ENCODE results near the gene F7. TPM values are rescaled to one million over a fixed set of nuclear protein-coding genes. Genes with fewer than 3 reads are reported as not detected.
A peak's percentile ranks its signal among the peaks of the same experiment; 100 is the strongest.

The F7 gene
- total and polyA plus RNA-seq, 3 experiments from 2014 or later = 0.14 to 0.29 (median 0.22) TPM

DNA sequence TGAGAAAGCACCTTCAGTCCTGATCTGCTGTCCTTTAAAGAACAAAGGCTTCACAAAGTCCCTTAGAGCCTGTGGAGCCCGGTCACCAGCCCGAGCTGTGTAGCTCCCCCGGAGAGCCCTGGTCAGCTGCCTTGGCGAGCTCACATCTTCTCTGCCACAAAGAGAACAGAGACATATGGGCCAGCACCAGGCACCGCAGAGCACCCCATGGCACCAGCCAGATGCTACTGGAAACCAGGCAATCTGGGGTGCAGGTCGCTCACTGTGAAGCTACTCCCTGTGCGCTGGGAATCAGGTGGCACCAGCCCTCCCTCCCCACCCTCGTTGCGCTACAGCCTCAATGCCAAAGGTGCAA is 44.3 kb upstream of the F7 start:
- Histone ChIP-seq H3K27ac (ENCODE audit: low read depth, low read length) (no peak overlapping the region), H3K36me3 (ENCODE audit: insufficient read depth, low read length) (no peaks in the 10 kb centered on the region), H3K9me3 (ENCODE audit: low read length) (no peaks in the 10 kb centered on the region), H3K27me3 (ENCODE audit: insufficient read depth, low read length, poor library complexity, severe bottlenecking) (no peaks in the 10 kb centered on the region), H3K4me3 (ENCODE audit: low read length) (no peak overlapping the region), H3K4me1 (ENCODE audit: insufficient read depth, low read length) (no peaks in the 10 kb centered on the region)
- H3K4me1 Mint-ChIP-seq = no peaks in the 10 kb centered on the region
- no peak overlapping the region for H3K4me3 Mint-ChIP-seq
- ChIA-PET CTCF (no interaction called here), POLR2A (no interaction called here)
- H3K27ac Mint-ChIP-seq = no peak overlapping the region
- peaks cover 0 to 24% (median 1%) of the 10 kb centered on the region in 3 donors for H3K36me3 Mint-ChIP-seq
- no peaks in the 10 kb centered on the region for H3K27me3 Mint-ChIP-seq
- DNase-seq = peak in 1 of 5 donors; percentile 21
- H3K9me3 Mint-ChIP-seq = no peaks in the 10 kb centered on the region

DNA sequence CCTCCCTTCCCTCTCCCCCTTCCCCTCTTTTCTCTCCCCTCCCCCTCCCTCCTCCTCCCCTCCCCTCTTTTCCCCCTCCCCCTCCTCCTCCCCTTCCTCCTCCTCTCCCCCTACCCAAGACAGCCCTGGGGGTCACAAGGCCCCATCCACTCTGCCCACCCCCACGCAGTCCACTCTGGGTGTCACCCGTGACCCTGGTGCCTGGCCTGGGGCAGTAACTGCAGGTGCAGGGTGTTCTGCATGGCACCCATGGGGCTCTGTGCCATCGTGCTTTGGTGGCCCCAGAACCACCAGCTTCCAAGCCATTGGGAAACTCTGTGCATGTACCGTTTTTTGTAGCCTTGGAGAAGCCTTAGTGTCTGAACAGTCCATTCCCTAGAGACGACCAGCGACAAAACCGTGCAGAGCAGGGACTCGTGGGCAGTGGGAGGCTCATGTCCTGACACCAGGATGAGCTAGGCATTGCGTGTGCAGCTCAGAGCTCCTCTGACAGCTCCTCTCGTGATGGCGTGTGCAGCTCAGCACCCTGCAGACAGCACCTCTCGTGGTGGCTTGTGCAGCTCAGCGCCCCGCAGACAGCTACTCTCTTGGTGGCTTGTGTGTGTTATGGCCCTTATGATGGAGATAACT is 43.7 kb upstream of the F7 start:
- ChIA-PET POLR2A (no interaction called here), CTCF (no interaction called here)
- peaks cover 0 to 24% (median 1%) of the 10 kb centered on the region in 3 donors for H3K36me3 Mint-ChIP-seq
- H3K9me3 ChIP-seq (ENCODE audit: low read length) = no peaks in the 10 kb centered on the region
- no peak overlapping the region for H3K4me3 ChIP-seq (ENCODE audit: low read length)
- no peaks in the 10 kb centered on the region for H3K36me3 ChIP-seq (ENCODE audit: insufficient read depth, low read length)
- no peaks in the 10 kb centered on the region for H3K27me3 ChIP-seq (ENCODE audit: insufficient read depth, low read length, poor library complexity, severe bottlenecking)
- H3K27ac Mint-ChIP-seq = no peak overlapping the region
- H3K4me3 Mint-ChIP-seq = no peak overlapping the region
- H3K4me1 ChIP-seq (ENCODE audit: insufficient read depth, low read length) = no peaks in the 10 kb centered on the region
- no peaks in the 10 kb centered on the region for H3K27me3 Mint-ChIP-seq
- peak in 1 of 5 donors; percentile 18 for DNase-seq
- H3K27ac ChIP-seq (ENCODE audit: low read depth, low read length) = no peak overlapping the region
- H3K4me1 Mint-ChIP-seq = no peaks in the 10 kb centered on the region
- no peaks in the 10 kb centered on the region for H3K9me3 Mint-ChIP-seq

DNA sequence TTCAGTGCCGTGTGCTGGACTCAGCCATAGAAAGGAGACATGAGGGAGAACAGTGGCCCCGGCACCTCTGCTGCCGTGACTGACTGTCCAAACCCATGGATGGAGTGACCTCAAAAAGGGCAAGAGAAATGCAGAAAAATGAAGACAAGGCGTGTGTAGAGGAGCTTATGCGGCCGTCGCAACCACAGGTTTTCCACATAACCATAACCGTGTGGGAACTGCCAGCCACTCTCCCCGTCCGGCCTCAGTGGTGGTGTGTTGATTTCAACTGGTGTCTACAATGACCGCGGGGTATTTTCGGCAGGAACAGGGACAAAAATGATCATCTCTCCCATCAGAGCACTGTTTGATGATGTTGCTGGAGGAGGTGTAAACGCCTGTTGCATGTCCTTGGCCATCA is 42.9 kb upstream of the F7 start:
- ChIA-PET POLR2A (no interaction called here), CTCF (no interaction called here)
- H3K4me3 Mint-ChIP-seq = no peak overlapping the region
- H3K4me1 Mint-ChIP-seq = no peaks in the 10 kb centered on the region
- H3K36me3 Mint-ChIP-seq = peaks cover 0 to 24% (median 1%) of the 10 kb centered on the region in 3 donors
- Histone ChIP-seq H3K27ac (ENCODE audit: low read depth, low read length) (no peak overlapping the region), H3K27me3 (ENCODE audit: insufficient read depth, low read length, poor library complexity, severe bottlenecking) (no peaks in the 10 kb centered on the region), H3K4me3 (ENCODE audit: low read length) (no peak overlapping the region), H3K4me1 (ENCODE audit: insufficient read depth, low read length) (no peaks in the 10 kb centered on the region), H3K9me3 (ENCODE audit: low read length) (no peaks in the 10 kb centered on the region), H3K36me3 (ENCODE audit: insufficient read depth, low read length) (no peaks in the 10 kb centered on the region)
- H3K27ac Mint-ChIP-seq = no peak overlapping the region
- peak in 1 of 5 donors; percentile 5 for DNase-seq
- H3K27me3 Mint-ChIP-seq = no peaks in the 10 kb centered on the region
- no peaks in the 10 kb centered on the region for H3K9me3 Mint-ChIP-seq

DNA sequence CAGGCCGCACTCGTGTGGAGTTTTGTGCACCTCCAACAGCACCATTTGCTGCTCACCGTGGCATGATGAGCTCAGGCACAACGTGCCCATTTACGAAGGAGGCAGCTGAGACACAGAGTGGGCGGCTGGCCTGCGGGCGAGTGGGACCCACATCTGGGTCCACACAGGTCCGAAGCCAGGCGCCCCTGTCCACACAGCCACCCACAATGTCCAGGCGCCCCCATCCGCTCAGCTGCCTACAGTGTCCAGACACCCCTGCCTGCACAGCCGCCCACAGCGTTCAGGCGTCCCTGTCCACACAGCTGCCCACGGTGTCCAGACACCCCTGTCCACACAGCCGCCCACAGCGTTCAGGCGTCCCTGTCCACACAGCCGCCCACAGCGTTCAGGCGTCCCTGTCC is 42.5 kb upstream of the F7 start:
- H3K4me3 Mint-ChIP-seq = no peak overlapping the region
- Histone ChIP-seq H3K9me3 (ENCODE audit: low read length) (no peaks in the 10 kb centered on the region), H3K27ac (ENCODE audit: low read depth, low read length) (no peak overlapping the region), H3K36me3 (ENCODE audit: insufficient read depth, low read length) (no peaks in the 10 kb centered on the region), H3K27me3 (ENCODE audit: insufficient read depth, low read length, poor library complexity, severe bottlenecking) (no peaks in the 10 kb centered on the region), H3K4me3 (ENCODE audit: low read length) (no peak overlapping the region), H3K4me1 (ENCODE audit: insufficient read depth, low read length) (no peaks in the 10 kb centered on the region)
- peaks cover 0 to 24% (median 1%) of the 10 kb centered on the region in 3 donors for H3K36me3 Mint-ChIP-seq
- CTCF ChIA-PET = no interaction called here
- H3K27me3 Mint-ChIP-seq = no peaks in the 10 kb centered on the region
- no peaks in the 10 kb centered on the region for H3K9me3 Mint-ChIP-seq
- POLR2A ChIA-PET = no interaction called here
- no peaks in the 10 kb centered on the region for H3K4me1 Mint-ChIP-seq
- DNase-seq = peak in 1 of 5 donors; percentile 25
- H3K27ac Mint-ChIP-seq = no peak overlapping the region

DNA sequence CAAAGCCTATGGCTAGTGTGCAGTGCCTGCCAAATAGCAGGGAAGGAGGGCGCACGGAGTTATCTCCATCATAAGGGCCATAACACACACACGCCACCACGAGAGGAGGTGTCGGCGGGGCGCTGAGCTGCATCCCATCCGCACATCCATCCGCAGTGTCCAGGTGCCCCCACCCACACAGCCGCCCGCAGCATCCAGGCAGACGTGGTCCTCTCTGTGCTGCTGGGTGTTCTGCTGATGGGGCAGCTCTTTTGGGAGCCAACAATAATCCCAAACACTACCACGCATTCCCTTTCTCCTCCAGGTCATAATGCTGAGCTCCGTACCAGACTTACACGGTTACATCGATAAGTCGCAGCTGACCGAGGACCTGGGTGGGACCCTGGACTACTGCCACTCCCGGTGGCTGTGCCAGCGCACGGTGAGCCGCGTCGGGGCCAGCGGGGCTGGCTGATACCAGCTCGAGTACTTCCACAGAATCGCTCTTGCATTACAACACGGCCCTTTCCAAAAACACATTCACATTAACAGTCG is 41.5 kb upstream of the F7 start:
- peak in 1 of 5 donors; percentile 31 for DNase-seq
- no peaks in the 10 kb centered on the region for H3K9me3 Mint-ChIP-seq
- H3K27me3 Mint-ChIP-seq = no peaks in the 10 kb centered on the region
- no peaks in the 10 kb centered on the region for H3K9me3 ChIP-seq (ENCODE audit: low read length)
- H3K27ac Mint-ChIP-seq = no peak overlapping the region
- H3K4me3 ChIP-seq (ENCODE audit: low read length) = no peak overlapping the region
- CTCF ChIA-PET = no interaction called here
- H3K36me3 Mint-ChIP-seq = peaks cover 0 to 24% (median 1%) of the 10 kb centered on the region in 3 donors
- no peak overlapping the region for H3K27ac ChIP-seq (ENCODE audit: low read depth, low read length)
- H3K4me1 ChIP-seq (ENCODE audit: insufficient read depth, low read length) = no peaks in the 10 kb centered on the region
- POLR2A ChIA-PET = no interaction called here
- no peaks in the 10 kb centered on the region for H3K36me3 ChIP-seq (ENCODE audit: insufficient read depth, low read length)
- H3K4me3 Mint-ChIP-seq = no peak overlapping the region
- no peaks in the 10 kb centered on the region for H3K27me3 ChIP-seq (ENCODE audit: insufficient read depth, low read length, poor library complexity, severe bottlenecking)
- H3K4me1 Mint-ChIP-seq = no peaks in the 10 kb centered on the region

DNA sequence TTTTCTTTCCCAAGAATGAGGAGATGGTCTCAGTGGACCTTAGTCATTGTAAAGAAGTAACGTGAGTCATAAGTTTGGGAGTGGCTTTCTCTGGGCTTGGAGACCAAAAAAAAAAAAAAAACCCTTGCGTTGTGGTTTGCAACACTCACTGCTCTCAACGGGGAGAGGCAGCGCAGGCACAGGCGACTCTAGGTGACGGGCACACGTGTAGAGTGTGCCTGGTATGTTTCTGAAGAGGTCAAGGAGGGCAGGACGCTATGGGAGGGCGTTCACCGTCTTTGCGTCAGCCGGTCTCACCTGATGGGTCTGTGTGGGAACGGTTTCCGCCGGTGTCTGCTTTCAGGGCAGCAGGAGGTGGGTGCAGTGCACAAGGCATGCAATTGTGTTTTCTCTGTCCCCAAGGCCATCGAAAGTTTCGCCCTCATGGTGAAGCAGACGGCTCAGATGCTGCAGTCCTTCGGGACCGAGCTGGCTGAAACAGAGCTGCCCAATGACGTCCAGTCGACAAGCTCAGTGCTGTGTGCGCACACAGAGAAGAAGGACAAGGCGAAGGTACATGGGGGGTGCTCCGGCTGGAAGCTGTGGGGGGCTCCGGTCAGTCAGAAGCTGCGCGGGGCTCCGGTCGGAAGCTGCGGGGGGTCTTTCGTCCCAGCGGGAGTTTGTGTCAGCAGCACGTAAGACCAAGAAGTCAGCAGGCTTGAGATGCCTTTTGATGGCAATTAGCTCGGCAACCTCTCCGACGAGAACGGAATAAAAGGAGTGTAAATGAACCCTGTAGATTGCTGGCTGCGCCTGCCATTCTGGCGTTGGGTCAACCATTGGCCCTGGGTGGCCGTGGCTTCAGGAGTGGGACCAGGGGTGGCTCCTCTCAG is 40.8 kb upstream of the F7 start:
- peak in 1 of 5 donors; percentile 20 for DNase-seq
- POLR2A ChIA-PET = no interaction called here
- H3K27me3 ChIP-seq (ENCODE audit: insufficient read depth, low read length, poor library complexity, severe bottlenecking) = no peaks in the 10 kb centered on the region
- H3K4me1 Mint-ChIP-seq = no peaks in the 10 kb centered on the region
- no peaks in the 10 kb centered on the region for H3K9me3 Mint-ChIP-seq
- H3K9me3 ChIP-seq (ENCODE audit: low read length) = no peaks in the 10 kb centered on the region
- H3K27ac ChIP-seq (ENCODE audit: low read depth, low read length) = no peak overlapping the region
- no peaks in the 10 kb centered on the region for H3K27me3 Mint-ChIP-seq
- CTCF ChIA-PET = no interaction called here
- H3K36me3 ChIP-seq (ENCODE audit: insufficient read depth, low read length) = no peaks in the 10 kb centered on the region
- no peak overlapping the region for H3K4me3 ChIP-seq (ENCODE audit: low read length)
- no peaks in the 10 kb centered on the region for H3K4me1 ChIP-seq (ENCODE audit: insufficient read depth, low read length)
- no peak overlapping the region for H3K4me3 Mint-ChIP-seq
- no peak overlapping the region for H3K27ac Mint-ChIP-seq
- peaks cover 0 to 21% (median 1%) of the 10 kb centered on the region in 3 donors for H3K36me3 Mint-ChIP-seq

DNA sequence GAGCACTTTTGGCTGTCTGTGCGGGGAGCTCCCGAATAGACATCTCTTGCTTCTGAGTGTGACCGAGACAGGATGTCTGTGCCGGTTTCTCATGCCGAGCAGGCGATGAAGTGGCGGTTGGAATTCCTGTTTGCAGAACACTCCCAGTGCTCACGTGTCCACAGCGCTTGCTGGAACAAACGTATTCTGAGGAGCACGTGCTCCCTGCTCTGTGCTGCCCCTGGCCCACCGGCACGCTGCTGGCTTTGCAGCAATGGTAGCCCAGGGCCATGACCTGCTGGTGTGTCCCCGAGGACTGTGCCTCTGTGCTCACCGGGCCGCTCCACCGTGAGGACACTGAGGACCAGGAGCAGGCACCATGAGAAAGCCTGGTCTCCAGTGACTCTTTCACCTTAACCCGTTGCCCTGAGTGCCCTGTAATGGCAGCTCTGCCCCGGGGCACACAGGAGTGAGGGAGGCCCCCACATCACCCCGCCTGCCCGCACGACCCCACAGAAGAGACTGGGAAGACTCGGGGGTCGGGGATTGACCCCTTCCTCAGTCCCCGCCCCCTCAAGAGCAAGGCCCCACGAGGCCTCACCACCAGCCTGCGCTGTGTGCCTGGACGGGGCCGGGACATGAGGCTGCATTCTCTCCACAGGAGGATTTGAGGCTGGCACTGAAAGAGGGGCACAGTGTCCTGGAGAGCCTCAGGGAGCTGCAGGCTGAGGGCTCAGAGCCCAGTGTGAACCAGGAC is 40.0 kb upstream of the F7 start:
- H3K27me3 ChIP-seq (ENCODE audit: insufficient read depth, low read length, poor library complexity, severe bottlenecking) = no peaks in the 10 kb centered on the region
- H3K4me1 ChIP-seq (ENCODE audit: insufficient read depth, low read length) = no peaks in the 10 kb centered on the region
- ChIA-PET POLR2A (no interaction called here), CTCF (interaction anchor here (1.3 kb wide), 1 partner anchor 118 kb away, joined by 3 read pairs; no protein-coding TSS in a partner anchor)
- no peaks in the 10 kb centered on the region for H3K36me3 ChIP-seq (ENCODE audit: insufficient read depth, low read length)
- DNase-seq = peak in 1 of 5 donors; percentile 24
- Mint-ChIP-seq H3K4me3 (no peak overlapping the region), H3K36me3 (peaks cover 0 to 25% (median 6%) of the 10 kb centered on the region in 3 donors), H3K9me3 (no peaks in the 10 kb centered on the region), H3K27ac (no peak overlapping the region), H3K27me3 (no peaks in the 10 kb centered on the region), H3K4me1 (no peaks in the 10 kb centered on the region)
- no peak overlapping the region for H3K27ac ChIP-seq (ENCODE audit: low read depth, low read length)
- H3K9me3 ChIP-seq (ENCODE audit: low read length) = no peaks in the 10 kb centered on the region
- no peak overlapping the region for H3K4me3 ChIP-seq (ENCODE audit: low read length)

DNA sequence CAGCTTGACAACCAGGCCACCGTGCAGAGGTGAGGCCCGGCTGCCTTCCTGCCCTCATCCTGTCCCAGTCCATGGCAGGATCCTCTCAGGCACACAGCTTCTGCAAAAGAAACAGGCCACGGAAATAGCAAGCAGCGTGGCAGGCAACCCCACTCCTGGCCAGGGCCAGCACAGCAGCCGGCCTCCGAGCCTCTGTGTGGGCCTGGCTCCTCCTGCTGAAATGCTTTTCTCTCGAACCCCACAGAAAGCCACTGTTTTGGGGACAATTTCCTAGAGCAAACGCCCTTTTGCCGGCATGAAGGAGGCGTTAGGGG is 39.5 kb upstream of the F7 start:
- Mint-ChIP-seq H3K4me1 (no peaks in the 10 kb centered on the region), H3K27ac (no peak overlapping the region), H3K27me3 (no peaks in the 10 kb centered on the region), H3K9me3 (no peaks in the 10 kb centered on the region), H3K4me3 (no peak overlapping the region), H3K36me3 (peaks cover 0 to 30% (median 9%) of the 10 kb centered on the region in 3 donors)
- ChIA-PET CTCF (interaction anchor here (1.3 kb wide), 1 partner anchor 117 kb away, joined by 3 read pairs; no protein-coding TSS in a partner anchor), POLR2A (no interaction called here)
- Histone ChIP-seq H3K9me3 (ENCODE audit: low read length) (no peaks in the 10 kb centered on the region), H3K4me1 (ENCODE audit: insufficient read depth, low read length) (no peaks in the 10 kb centered on the region), H3K4me3 (ENCODE audit: low read length) (no peak overlapping the region), H3K36me3 (ENCODE audit: insufficient read depth, low read length) (no peaks in the 10 kb centered on the region), H3K27me3 (ENCODE audit: insufficient read depth, low read length, poor library complexity, severe bottlenecking) (no peaks in the 10 kb centered on the region), H3K27ac (ENCODE audit: low read depth, low read length) (no peak overlapping the region)
- peak in 1 of 5 donors; percentile 1 for DNase-seq
